Mucosa of descending colon (tissue), 3 donors: ENCODE measurements around the gene CDK3. TPM values are rescaled to one million over a fixed set of nuclear protein-coding genes. Genes with fewer than 3 reads are reported as not detected.

Experiments used
- ATAC-seq: fragments of 200-7000 bp; cut with Tn5 transposase; one replicate; pipeline ENCODE4 v1.9.1; 2020; ENCODE audit warnings: mild to moderate bottlenecking, moderate library complexity
- DNase-seq, 3 donors: peaks; one replicate each; pipeline ENCODE4 v3.0.0-alpha.2; 2020
- H3K36me3 ChIP-seq: fragments of 200-600 bp; one replicate; pipeline ENCODE4 v1.8.0; 2021; ENCODE audit warnings: low read depth, mild to moderate bottlenecking
- H3K4me1 ChIP-seq: fragments of 200-600 bp; one replicate; pipeline ENCODE4 v1.8.0; 2021; ENCODE audit warnings: low read depth, mild to moderate bottlenecking
- H3K4me3 ChIP-seq: fragments of 200-600 bp; one replicate; pipeline ENCODE4 v1.8.0; 2021; ENCODE audit warnings: mild to moderate bottlenecking
- H3K9me3 ChIP-seq: fragments of 200-600 bp; one replicate; pipeline ENCODE4 v1.8.0; 2021; ENCODE audit warnings: mild to moderate bottlenecking
- CTCF ChIP-seq: fragments of 200-600 bp; IDR thresholded peaks from one replicate; pipeline ENCODE4 v1.8.0; 2022; ENCODE audit warnings: antibody characterized with exemption, mild to moderate bottlenecking
- intact Hi-C, 2 donors: fragments of 100-400 bp; cut with DNase I in 1 of 2; cut with micrococcal nuclease in 1 of 2; formaldehyde crosslinking; loops; one replicate each; pipeline versions ENCODE4 v1.11.0 to v1.11.1; 2022; cut with DNase I, micrococcal nuclease
- total RNA-seq, 3 donors: library from RNA; stranded (reverse); fragmentation: NEBNext Ultra II Directional in 2 of 3; extraction: Animal tissue kit (Norgen Biotek cat#: 25700) in 2 of 3; gene quantifications; one replicate each; pipeline versions ENCODE4 v1.2.1 to v1.2.4, GENCODE V29; 2021 to 2023
- donor health status: DM: no; HTN: no; CAD: no; lungs with moderate emphysema.
- donor health status: DM: no; HTN: no; CAD: no.
- donor health status: DM: no; HTN: yes; CAD: no.

CDK3 gene
- total RNA-seq, 3 donors from 2014 or later: 7.9 to 16.8 (median 12.5) TPM

DNA sequence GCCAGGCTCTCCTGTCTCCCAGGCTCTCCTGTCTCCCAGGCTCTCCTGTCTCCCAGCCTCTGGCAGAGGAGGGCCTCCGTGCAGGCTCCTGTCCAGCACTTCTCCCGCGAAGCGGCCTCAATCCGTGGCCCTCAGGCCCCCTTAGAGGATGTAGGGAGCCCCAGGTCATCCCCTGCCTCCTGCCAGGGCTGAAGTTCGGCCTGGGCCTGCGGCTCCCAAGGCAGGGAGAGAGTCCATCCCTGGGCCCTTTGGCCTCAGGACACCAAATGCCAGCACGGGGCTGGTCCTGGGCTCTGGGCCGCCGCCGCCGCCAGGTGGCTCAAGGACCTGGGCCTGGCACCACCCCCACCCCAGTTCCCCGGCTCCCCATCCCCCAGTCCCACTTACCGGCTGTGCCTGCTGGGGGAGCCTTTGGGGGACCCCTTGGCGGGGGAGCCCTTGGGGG lies 26.1 kb downstream of the CDK3 start:
- no peak for TF ChIP-seq CTCF
- intact Hi-C loops: no loop called here
- DNase-seq: peak in 1 of 3 donors; percentile 47
- Histone ChIP-seq H3K4me3 (no peak overlapping the region), H3K36me3 (no peaks in the 10 kb centered on the region), H3K4me1 (peaks cover 31% of the 10 kb centered on the region), H3K9me3 (no peaks in the 10 kb centered on the region)
- ATAC-seq: peak; percentile 41

GRCh38 chr17:76027159-76027839 lies 26.6 kb downstream of the CDK3 start, which contains the start of gene EVPL:
Gene EVPL (minus strand): TSS chr17:76027306. CDS start chr17:76027198, 108 bp downstream.
- ATAC-seq (peak; percentile 90), DNase-seq (peak; percentile 91 to 94 (median 92))
- peaks cover 31% of the 10 kb centered on the region for H3K4me1 ChIP-seq
- no peaks in the 10 kb centered on the region for H3K9me3 ChIP-seq
- H3K36me3 ChIP-seq: no peaks in the 10 kb centered on the region
- H3K4me3 ChIP-seq: no peak within 1 kb of the TSS
- intact Hi-C loops: no loop called here
- TF ChIP-seq CTCF: no peak

DNA sequence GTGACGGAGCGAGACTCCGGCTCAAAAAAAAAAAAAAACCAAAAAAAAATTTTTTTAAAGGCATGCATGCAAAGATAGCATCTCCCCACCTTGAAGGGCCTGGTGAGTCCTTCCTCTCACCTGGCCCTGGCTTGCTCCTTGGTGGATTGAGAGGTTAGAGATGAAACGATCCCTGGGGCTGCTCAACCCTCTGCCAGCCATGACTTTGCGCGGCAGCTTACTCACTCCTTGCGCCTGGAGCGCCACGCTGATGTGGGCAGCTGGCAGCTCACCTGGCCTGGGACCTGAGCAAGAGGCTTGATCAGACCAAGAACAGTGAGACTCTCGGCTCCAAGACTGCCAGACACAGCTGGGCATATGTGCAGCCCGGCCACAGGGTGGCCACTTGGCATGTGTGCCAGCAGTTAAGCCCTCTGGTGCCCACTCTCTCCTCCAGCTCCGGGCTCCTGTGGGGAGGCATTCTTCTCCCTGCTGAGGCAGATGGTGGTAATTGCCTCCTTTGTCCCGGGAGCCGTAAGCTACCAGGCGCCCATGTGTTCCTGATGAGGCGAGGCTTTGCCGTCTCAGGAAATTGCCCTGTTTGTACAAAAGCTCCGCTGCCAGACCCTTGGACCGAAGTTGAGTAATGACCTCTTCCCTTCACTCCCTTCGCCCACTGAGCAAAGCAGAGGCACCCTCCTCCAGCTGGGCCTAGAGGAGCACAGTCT lies 31.6 kb downstream of the CDK3 start:
- no peak overlapping the region for H3K4me3 ChIP-seq
- peaks cover 25% of the 10 kb centered on the region for H3K4me1 ChIP-seq
- no peak for TF ChIP-seq CTCF
- DNase-seq (no peak), ATAC-seq (peak; percentile 2)
- no peaks in the 10 kb centered on the region for H3K9me3 ChIP-seq
- intact Hi-C loops: no loop called here
- H3K36me3 ChIP-seq: no peaks in the 10 kb centered on the region

DNA sequence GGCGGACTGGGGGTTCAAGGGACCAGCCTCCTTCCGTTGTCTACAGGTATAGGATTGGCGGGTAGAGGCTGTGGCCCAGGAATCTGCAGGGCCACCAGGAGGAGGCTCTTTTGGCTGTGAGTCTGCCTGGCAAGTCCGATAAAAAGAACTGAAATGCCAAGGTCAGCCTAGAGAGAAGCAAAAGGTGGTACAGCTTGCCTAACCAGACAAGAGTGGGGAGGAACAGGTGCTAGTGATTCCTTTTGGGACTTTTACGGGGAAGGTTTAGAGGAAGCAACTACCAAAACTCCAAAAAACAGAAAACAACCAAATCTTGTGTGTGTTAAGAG lies 32.1 kb downstream of the CDK3 start:
- intact Hi-C loops: no loop called here
- no peak for TF ChIP-seq CTCF
- DNase-seq: no peak
- Histone ChIP-seq H3K9me3 (no peaks in the 10 kb centered on the region), H3K4me1 (peaks cover 21% of the 10 kb centered on the region), H3K36me3 (no peaks in the 10 kb centered on the region), H3K4me3 (no peak overlapping the region)
- no peak for ATAC-seq

DNA sequence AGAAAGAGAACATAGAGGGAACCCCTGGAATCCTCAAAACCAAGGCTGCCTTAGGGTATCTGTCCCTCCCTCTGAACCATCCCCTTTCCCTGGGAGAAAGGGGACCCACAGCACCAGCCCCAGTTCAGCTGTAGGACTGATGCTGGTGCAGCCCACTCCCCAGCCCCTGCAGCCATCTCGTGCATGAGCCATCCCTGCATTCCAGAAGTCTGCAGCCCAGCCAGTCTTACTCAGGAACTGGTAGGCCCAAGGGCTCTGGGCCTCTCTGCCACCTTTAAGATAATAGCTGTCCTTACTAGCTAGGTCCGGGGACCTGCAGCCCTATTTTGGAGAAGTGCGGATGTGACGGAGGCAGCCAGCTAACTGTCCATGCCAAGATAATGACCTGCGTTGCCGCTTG lies 32.5 kb downstream of the CDK3 start:
- H3K36me3 ChIP-seq: no peaks in the 10 kb centered on the region
- H3K9me3 ChIP-seq: no peaks in the 10 kb centered on the region
- H3K4me1 ChIP-seq: peaks cover 17% of the 10 kb centered on the region
- no peak overlapping the region for H3K4me3 ChIP-seq
- intact Hi-C loops: no loop called here
- DNase-seq (no peak), ATAC-seq (no peak)
- no peak for TF ChIP-seq CTCF
